HepG2 (cell line): ENCODE measurements around the gene ATP6V1C2. TPM values are rescaled to one million over a fixed set of nuclear protein-coding genes. Genes with fewer than 3 reads are reported as not detected.

Experiments
- ATAC-seq: fragments of 200-7000 bp; cut with Tn5 transposase; 3 replicates; pipeline ENCODE4 v1.9.1; 2020; ENCODE audit warnings: mild to moderate bottlenecking, moderate library complexity
- Bru-seq: library from RNA; stranded (reverse); fragments of 400-500 nt; gene quantifications from one replicate; lab custom pipeline; 2021; lab: Mats Ljungman, UMichigan
- BruChase-seq, 2 experiments: library from RNA; stranded (reverse); fragments of 400-500 nt; gene quantifications; one replicate each; lab custom pipeline; 2021; lab: Mats Ljungman, UMichigan
- BruUV-seq: library from RNA; stranded (reverse); fragments of 400-500 nt; replicated peaks from 2 replicates; lab custom pipeline; 2021; lab: Mats Ljungman, UMichigan
- CTCF ChIA-PET: fragments of 300-600 bp; formaldehyde crosslinking; extraction: SDS; loops from one replicate; lab custom pipeline; 2021; ENCODE audit warnings: low total read pairs, inconsistent platforms, low intra/inter-chr PET ratio; lab: Yijun Ruan, JAX
- POLR2A ChIA-PET: fragments of 350-600 bp; sonication (Branson Sonifier 250); formaldehyde crosslinking; loops from one replicate; lab custom pipeline; 2020; ENCODE audit warnings: antibody characterized with exemption, inconsistent platforms; lab: Yijun Ruan, JAX
- DNase-seq: peaks from one replicate; pipeline ENCODE4 v3.0.0-alpha.2; 2015; ENCODE audit warnings: low spot score
- FAIRE-seq: peaks from 3 replicates; lab custom pipeline; 2011; peaks lifted over from hg19 to GRCh38; lab: Jason Lieb, UNC
- H2AFZ ChIP-seq: one replicate; pipeline ENCODE4 v1.6.1; 2011; ENCODE audit warnings: low read length, inconsistent platforms
- H3K27ac ChIP-seq: fragments of 300-600 bp; 3 replicates; pipeline ENCODE4 v1.8.0; 2011; ENCODE audit warnings: mixed run types, mild to moderate bottlenecking, mixed read lengths, low read length, inconsistent platforms; ENCODE audit not compliant: insufficient read depth; ENCODE audit errors: extremely low read length
- H3K27me3 ChIP-seq, 2 experiments: fragments of 200-600 bp in 1 of 2; 2 replicates in 1 of 2; 3 replicates in 1 of 2; pipeline versions ENCODE4 v1.6.0 to v1.8.0; 2011; ENCODE audit warnings: low read length in 2 of 2, mild to moderate bottlenecking in 2 of 2, moderate library complexity in 2 of 2, inconsistent platforms in 1 of 2; ENCODE audit not compliant: insufficient read depth in 2 of 2, control insufficient read depth in 1 of 2
- H3K36me3 ChIP-seq, 2 experiments: fragments of 200-600 bp in 1 of 2; replicated peaks in 1 of 2; 2 replicates in 1 of 2; 3 replicates in 1 of 2; pipeline versions ENCODE4 v1.5.1 to v1.8.0; 2011; ENCODE audit warnings: low read length in 2 of 2, inconsistent platforms in 1 of 2; ENCODE audit not compliant: insufficient read depth in 2 of 2, control insufficient read depth in 1 of 2
- H3K4me1 ChIP-seq: 2 replicates; pipeline ENCODE4 v1.5.1; 2012; ENCODE audit warnings: low read length, inconsistent platforms; ENCODE audit not compliant: insufficient read depth
- H3K4me2 ChIP-seq: 2 replicates; pipeline ENCODE4 v1.6.0; 2011; ENCODE audit warnings: low read depth, low read length, inconsistent platforms
- H3K4me3 ChIP-seq, 3 experiments: fragments of 200-600 bp in 1 of 3; sonication (generic), shearing (Covaris generic) in 1 of 3; replicated peaks in 1 of 3; 2 replicates each; pipeline ENCODE4 v1.5.1; 2011 to 2016; ENCODE audit warnings: low read length in 3 of 3, inconsistent platforms in 2 of 3, low read depth in 2 of 3, mild to moderate bottlenecking in 2 of 3, control low read depth in 1 of 3, mixed read lengths in 1 of 3; ENCODE audit not compliant: insufficient read depth in 1 of 3
- H3K79me2 ChIP-seq: one replicate; pipeline ENCODE4 v1.6.1; 2011; ENCODE audit warnings: low read length, inconsistent platforms; ENCODE audit not compliant: insufficient read depth
- H3K9ac ChIP-seq: 2 replicates; pipeline ENCODE4 v1.6.0; 2011; ENCODE audit warnings: mild to moderate bottlenecking, low read depth, low read length, inconsistent platforms; ENCODE audit not compliant: insufficient read depth
- H3K9me3 ChIP-seq: 2 replicates; pipeline ENCODE4 v1.5.1; 2012; ENCODE audit warnings: mild to moderate bottlenecking, low read length
- H4K20me1 ChIP-seq: 2 replicates; pipeline ENCODE4 v1.6.0; 2011; ENCODE audit warnings: inconsistent platforms, mild to moderate bottlenecking, low read length, moderate library complexity; ENCODE audit not compliant: insufficient read depth
- BORCS8-MEF2B ChIP-seq: sonication (generic); formaldehyde crosslinking; IDR thresholded peaks from 2 replicates; pipeline ENCODE4 v1.8.0; 2022; ENCODE audit warnings: mild to moderate bottlenecking, missing genetic modification reagents
- EZH2 ChIP-seq: conservative IDR thresholded peaks from 2 replicates; pipeline ENCODE4 v1.6.1; 2012; ENCODE audit warnings: mild to moderate bottlenecking, low read depth, low read length, moderate library complexity
- HOXD1 ChIP-seq: sonication (generic); formaldehyde crosslinking; IDR thresholded peaks from 2 replicates; pipeline ENCODE4 v1.5.0; 2020; ENCODE audit warnings: missing genetic modification reagents
- JUN ChIP-seq: sonication (generic); formaldehyde crosslinking; IDR thresholded peaks from 2 replicates; pipeline ENCODE4 v1.4.0; 2020; ENCODE audit warnings: mild to moderate bottlenecking, missing genetic modification reagents
- NR2F1 ChIP-seq, 2 experiments: fragments of 450-650 bp in 1 of 2; formaldehyde crosslinking in 1 of 2; IDR thresholded peaks; 2 replicates each; pipeline versions ENCODE4 v1.5.0 to v1.6.1; 2016 to 2020; ENCODE audit warnings: mild to moderate bottlenecking in 1 of 2, missing compliant biosample characterization in 1 of 2, missing genetic modification reagents in 1 of 2, moderate library complexity in 1 of 2
- WGBS: methylation state at CpG from one replicate; pipeline ENCODE4 v1.1.6; 2017; ENCODE audit warnings: low lambda C conversion rate; 5-methylcytosine and 5-hydroxymethylcytosine counted together
- in situ Hi-C: cut with HindIII; loops from 2 replicates; pipeline ENCODE4 v1.10.0; 2017; ENCODE audit warnings: low pct_unique_long_range_greater_than_20kb; ENCODE audit not compliant: extremely low pct_ligation_motif_present
- intact Hi-C: fragments of 100-400 bp; cut with micrococcal nuclease; formaldehyde crosslinking; loops from one replicate; pipeline ENCODE4 v1.10.0; 2022; ENCODE audit not compliant: unreplicated experiment
- long read RNA-seq, 2 experiments: library from RNA in 1 of 2; library from polyadenylated mRNA in 1 of 2; stranded (forward) in 1 of 2; unstranded in 1 of 2; transcript quantifications; one replicate each; pipeline ENCODE4 v2.0.0, GENCODE V29; 2019 to 2022
- polyA minus RNA-seq, 3 experiments: library from RNA; depleted of rRNA, polyadenylated mRNA; stranded (reverse); fragments of >200 nt; gene quantifications; 2 replicates each; pipeline ENCODE4 v1.2.3, GENCODE V29; 2011; ENCODE audit warnings: low replicate concordance in 1 of 3
- polyA plus RNA-seq, 8 experiments: library from polyadenylated mRNA; depleted of rRNA in 3 of 8; stranded (reverse) in 7 of 8; unstranded in 1 of 8; fragments of >200 nt; fragmentation: Illumina TruSeq in 4 of 8; extraction: Trizol in 4 of 8; gene quantifications; 2 replicates each; pipeline versions ENCODE4 v1.2.1 to v1.2.3, GENCODE V29; 2011 to 2016; ENCODE audit warnings: low read depth in 4 of 8, missing spikeins in 1 of 8, mixed read lengths in 1 of 8; ENCODE audit not compliant: insufficient read depth in 1 of 8
- total RNA-seq, 5 experiments: library from RNA; depleted of rRNA; stranded (reverse); fragments of >200 nt; fragmentation: Illumina TruSeq; extraction: Trizol; gene quantifications; 2 replicates each; pipeline ENCODE4 v1.2.3, GENCODE V29; 2016; ENCODE audit warnings: low read depth in 1 of 5
- TF ChIP-seq, protein P1 (sequence below): sonication (generic); formaldehyde crosslinking; IDR thresholded peaks from 2 replicates; pipeline ENCODE4 v1.5.1; 2020; ENCODE audit warnings: mild to moderate bottlenecking, missing genetic modification reagents, moderate library complexity
- TF ChIP-seq, protein P2 (sequence below): sonication (generic); formaldehyde crosslinking; conservative IDR thresholded peaks from 2 replicates; pipeline ENCODE4 v1.8.0; 2022; ENCODE audit warnings: mild to moderate bottlenecking, moderate library complexity, missing genetic modification reagents

The ATP6V1C2 gene, protein sequence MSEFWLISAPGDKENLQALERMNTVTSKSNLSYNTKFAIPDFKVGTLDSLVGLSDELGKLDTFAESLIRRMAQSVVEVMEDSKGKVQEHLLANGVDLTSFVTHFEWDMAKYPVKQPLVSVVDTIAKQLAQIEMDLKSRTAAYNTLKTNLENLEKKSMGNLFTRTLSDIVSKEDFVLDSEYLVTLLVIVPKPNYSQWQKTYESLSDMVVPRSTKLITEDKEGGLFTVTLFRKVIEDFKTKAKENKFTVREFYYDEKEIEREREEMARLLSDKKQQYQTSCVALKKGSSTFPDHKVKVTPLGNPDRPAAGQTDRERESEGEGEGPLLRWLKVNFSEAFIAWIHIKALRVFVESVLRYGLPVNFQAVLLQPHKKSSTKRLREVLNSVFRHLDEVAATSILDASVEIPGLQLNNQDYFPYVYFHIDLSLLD
- 0.04 TPM in 1 of 2 replicates, not detected in the other for total RNA-seq (2016; rRNA removed; fragmentation: Illumina TruSeq; extraction: Trizol)
- not detected in 2 replicates for total RNA-seq (2016; cell fraction: cytosol; rRNA removed; fragmentation: Illumina TruSeq; extraction: Trizol; ENCODE audit: low read depth)
- total RNA-seq (2016; cell fraction: insoluble cytoplasmic fraction; rRNA removed; fragmentation: Illumina TruSeq; extraction: Trizol), result 0.04 TPM in 1 of 2 replicates, not detected in the other
- not detected in 2 replicates for total RNA-seq (2016; cell fraction: membrane; rRNA removed; fragmentation: Illumina TruSeq; extraction: Trizol)
- total RNA-seq (2016; cell fraction: nucleus; rRNA removed; fragmentation: Illumina TruSeq; extraction: Trizol), result 0.09 TPM in 1 of 2 replicates, not detected in the other
- 0.10 and 0.29 TPM in 2 replicates for polyA plus RNA-seq (2011; rRNA removed)
- 0.05 TPM in 2 replicates for polyA plus RNA-seq (2011; cell fraction: cytosol; rRNA removed)
- polyA plus RNA-seq (2011; cell fraction: nucleus; rRNA removed), result 0.36 and 2.7 TPM in 2 replicates
- 1.4 and 1.5 TPM in 2 replicates for polyA plus RNA-seq (2012)
- polyA plus RNA-seq (2016; cell fraction: cytosol; fragmentation: Illumina TruSeq; extraction: Trizol; ENCODE audit: low read depth), result not detected in 2 replicates
- polyA plus RNA-seq (2016; cell fraction: insoluble cytoplasmic fraction; fragmentation: Illumina TruSeq; extraction: Trizol; ENCODE audit: low read depth), result not detected in 2 replicates
- polyA plus RNA-seq (2016; cell fraction: membrane; fragmentation: Illumina TruSeq; extraction: Trizol; ENCODE audit: low read depth), result not detected in 2 replicates
- polyA plus RNA-seq (2016; cell fraction: nucleus; fragmentation: Illumina TruSeq; extraction: Trizol; ENCODE audit: insufficient read depth, low read depth), result not detected in 2 replicates
- polyA minus RNA-seq (2011; rRNA and poly(A)+ RNA removed; ENCODE audit: low replicate concordance), result 7.5 TPM in 1 of 2 replicates, not detected in the other
- polyA minus RNA-seq (2011; cell fraction: cytosol; rRNA and poly(A)+ RNA removed), result 0.44 and 0.69 TPM in 2 replicates
- polyA minus RNA-seq (2011; cell fraction: nucleus; rRNA and poly(A)+ RNA removed), result 0.12 TPM in 1 of 2 replicates, not detected in the other
- Bru-seq, nascent RNA, result percentile 6 among the genes with signal in this experiment
- BruChase-seq, experiment 1, labeled RNA remaining after a 6-hour chase, result percentile 4 among the genes with signal in this experiment
- not detected for BruChase-seq, experiment 2, labeled RNA remaining after a 2-hour chase
- long read RNA-seq, experiment 1, partial matches to known transcripts, result 0 of 1 reads
- long read RNA-seq, experiment 1, other reads (novel, unspliced or antisense), result 1 of 1 reads
- long read RNA-seq, experiment 2, result 0 reads

DNA sequence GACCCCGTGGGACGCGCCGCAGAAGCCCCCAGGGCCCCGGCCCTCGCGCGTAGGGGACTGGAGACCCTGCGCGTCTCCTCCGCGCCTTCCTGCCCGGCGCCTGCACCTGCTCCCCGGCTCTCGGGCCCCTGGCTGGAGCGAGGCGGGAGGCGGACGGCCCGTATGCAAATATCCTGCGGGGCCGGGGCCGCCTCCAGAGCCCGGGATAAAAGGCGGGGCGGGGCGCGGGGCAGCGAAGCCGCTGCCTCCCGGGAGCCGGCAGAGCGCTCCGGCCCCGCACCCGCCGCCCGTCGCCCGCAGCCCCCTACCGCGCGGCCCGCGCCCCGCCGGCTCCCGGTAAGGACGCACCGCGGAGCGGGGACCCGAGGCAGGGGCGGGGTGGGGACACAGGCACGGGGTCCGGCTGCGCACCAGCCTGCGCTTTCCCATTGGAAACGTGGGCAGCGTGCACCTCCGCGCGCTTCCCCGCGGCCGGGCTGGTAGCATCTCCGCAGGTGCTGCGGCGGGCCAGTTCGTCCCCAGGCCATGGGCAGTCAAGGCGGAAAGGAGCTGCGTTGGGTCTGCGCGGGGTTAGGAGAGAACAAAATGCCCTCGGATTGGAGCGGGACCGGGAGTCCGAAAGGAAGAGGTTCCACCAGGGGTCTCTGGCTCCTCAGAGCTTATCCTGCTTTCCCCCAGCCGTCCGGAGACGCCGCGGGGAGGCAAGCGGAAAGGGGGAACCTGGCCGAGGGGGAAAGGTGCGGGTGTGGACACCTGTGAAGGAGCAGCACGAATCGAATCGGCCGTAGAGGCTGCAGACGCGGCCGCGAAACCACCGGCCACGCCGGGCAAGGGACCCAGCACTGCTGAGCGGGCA, at the start of gene ATP6V1C2:
Gene ATP6V1C2, plus strand, starts transcription at position 235 of the 856 bp plus-strand sequence. CDS start 1,220 bp downstream, outside the sequence.
- 8% methylated on average over 61 of the region's 99 CpGs for WGBS
- Histone ChIP-seq H3K36me3 (no peaks in the 10 kb centered on the region), H3K27me3 (peaks cover 20 to 84% of the 10 kb centered on the region in 2 experiments), H4K20me1 (no peaks in the 10 kb centered on the region), H3K4me3 (peak within 1 kb of the TSS; percentile 33 to 73 (median 53); a peak in 5 of 6 replicates), H3K27ac (no peak within 1 kb of the TSS), H3K9ac (no peak within 1 kb of the TSS), H2AFZ (no peak within 1 kb of the TSS), H3K79me2 (no peaks in the 10 kb centered on the region), H3K4me1 (0 out of 2 replicates have a peak, but pooled peaks cover 8% of the 10 kb centered on the region), H3K4me2 (peak within 1 kb of the TSS; percentile 75), H3K9me3 (no peaks in the 10 kb centered on the region)
- DNase-seq (no peak), FAIRE-seq (no peak), ATAC-seq (peak; percentile 85)
- ChIA-PET CTCF (no interaction called here), POLR2A (interaction anchor here (0.6 kb wide), 1 partner anchor 272 kb away, joined by 3 read pairs; no protein-coding TSS in a partner anchor)
- intact Hi-C loops, result no loop called here
- in situ Hi-C loops, result no loop called here
- no TSS peak for BruUV-seq
- TF ChIP-seq, protein P1, sequence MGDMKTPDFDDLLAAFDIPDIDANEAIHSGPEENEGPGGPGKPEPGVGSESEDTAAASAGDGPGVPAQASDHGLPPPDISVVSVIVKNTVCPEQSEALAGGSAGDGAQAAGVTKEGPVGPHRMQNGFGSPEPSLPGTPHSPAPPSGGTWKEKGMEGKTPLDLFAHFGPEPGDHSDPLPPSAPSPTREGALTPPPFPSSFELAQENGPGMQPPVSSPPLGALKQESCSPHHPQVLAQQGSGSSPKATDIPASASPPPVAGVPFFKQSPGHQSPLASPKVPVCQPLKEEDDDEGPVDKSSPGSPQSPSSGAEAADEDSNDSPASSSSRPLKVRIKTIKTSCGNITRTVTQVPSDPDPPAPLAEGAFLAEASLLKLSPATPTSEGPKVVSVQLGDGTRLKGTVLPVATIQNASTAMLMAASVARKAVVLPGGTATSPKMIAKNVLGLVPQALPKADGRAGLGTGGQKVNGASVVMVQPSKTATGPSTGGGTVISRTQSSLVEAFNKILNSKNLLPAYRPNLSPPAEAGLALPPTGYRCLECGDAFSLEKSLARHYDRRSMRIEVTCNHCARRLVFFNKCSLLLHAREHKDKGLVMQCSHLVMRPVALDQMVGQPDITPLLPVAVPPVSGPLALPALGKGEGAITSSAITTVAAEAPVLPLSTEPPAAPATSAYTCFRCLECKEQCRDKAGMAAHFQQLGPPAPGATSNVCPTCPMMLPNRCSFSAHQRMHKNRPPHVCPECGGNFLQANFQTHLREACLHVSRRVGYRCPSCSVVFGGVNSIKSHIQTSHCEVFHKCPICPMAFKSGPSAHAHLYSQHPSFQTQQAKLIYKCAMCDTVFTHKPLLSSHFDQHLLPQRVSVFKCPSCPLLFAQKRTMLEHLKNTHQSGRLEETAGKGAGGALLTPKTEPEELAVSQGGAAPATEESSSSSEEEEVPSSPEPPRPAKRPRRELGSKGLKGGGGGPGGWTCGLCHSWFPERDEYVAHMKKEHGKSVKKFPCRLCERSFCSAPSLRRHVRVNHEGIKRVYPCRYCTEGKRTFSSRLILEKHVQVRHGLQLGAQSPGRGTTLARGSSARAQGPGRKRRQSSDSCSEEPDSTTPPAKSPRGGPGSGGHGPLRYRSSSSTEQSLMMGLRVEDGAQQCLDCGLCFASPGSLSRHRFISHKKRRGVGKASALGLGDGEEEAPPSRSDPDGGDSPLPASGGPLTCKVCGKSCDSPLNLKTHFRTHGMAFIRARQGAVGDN (CRISPR knock-in tag), result 0 out of 2 replicates have a peak, but pooled peaks have one; percentile 17
- TF ChIP-seq HOXD1, result no peak
- no peak for TF ChIP-seq BORCS8-MEF2B (CRISPR knock-in tag)
- TF ChIP-seq EZH2, result peak; percentile 99
- no peak for TF ChIP-seq JUN (CRISPR knock-in tag)
- TF ChIP-seq NR2F1 (CRISPR knock-in tag; IDR thresholded peaks at IDR 0.05), result no peak
- TF ChIP-seq, protein P2, sequence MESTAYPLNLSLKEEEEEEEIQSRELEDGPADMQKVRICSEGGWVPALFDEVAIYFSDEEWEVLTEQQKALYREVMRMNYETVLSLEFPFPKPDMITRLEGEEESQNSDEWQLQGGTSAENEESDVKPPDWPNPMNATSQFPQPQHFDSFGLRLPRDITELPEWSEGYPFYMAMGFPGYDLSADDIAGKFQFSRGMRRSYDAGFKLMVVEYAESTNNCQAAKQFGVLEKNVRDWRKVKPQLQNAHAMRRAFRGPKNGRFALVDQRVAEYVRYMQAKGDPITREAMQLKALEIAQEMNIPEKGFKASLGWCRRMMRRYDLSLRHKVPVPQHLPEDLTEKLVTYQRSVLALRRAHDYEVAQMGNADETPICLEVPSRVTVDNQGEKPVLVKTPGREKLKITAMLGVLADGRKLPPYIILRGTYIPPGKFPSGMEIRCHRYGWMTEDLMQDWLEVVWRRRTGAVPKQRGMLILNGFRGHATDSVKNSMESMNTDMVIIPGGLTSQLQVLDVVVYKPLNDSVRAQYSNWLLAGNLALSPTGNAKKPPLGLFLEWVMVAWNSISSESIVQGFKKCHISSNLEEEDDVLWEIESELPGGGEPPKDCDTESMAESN (CRISPR knock-in tag), result 0 out of 2 replicates have a peak, but pooled peaks have one; percentile 7
